HG02885 (cell line): ENCODE measurements around the gene SIPA1.
A peak's percentile ranks its signal among the peaks of the same experiment; 100 is the strongest.

ENCODE experiments used
- ATAC-seq: cut with Tn5 transposase; IDR thresholded peaks from one replicate; pipeline ENCODE4 v1.9.1; 2021; ENCODE audit warnings: mild to moderate bottlenecking; ENCODE audit not compliant: unreplicated experiment, poor library complexity

The SIPA1 gene

DNA sequence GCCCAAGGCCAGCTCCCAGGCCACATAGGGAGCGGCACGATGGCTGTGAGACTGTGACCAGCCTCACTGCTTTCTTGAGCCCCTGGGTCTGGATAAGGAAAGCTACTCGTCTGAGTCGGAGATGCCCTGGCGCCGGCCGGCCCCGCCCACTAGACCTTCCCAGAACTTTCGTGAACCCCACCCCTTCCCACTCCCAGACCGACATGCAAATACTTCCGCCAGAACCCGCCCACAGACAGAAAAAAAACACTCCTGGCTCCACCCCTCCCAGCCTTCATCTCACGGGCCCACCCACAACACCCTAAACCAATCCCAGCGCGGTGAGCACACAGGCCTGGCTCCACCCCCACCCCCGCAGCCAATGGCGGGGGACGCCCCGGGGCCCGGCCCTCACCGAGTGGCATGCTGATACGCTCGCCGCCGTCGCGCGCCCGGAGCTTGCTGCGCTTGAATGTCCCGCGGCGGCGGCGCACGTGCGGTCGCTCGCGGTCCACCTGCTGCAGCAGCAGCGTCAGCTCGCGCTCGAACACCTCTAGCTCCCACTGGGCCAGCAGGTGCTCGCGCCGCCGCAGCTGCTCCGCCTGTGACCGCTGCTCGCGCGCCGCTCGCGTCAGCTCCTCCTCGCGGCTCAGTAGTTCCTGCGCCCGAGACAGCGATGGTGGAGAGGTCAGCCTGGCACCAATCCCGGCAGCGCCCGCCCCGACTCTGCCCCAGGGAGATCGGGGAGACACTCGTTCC is 30.9 kb upstream of the SIPA1 start:
- ATAC-seq: no peak

DNA sequence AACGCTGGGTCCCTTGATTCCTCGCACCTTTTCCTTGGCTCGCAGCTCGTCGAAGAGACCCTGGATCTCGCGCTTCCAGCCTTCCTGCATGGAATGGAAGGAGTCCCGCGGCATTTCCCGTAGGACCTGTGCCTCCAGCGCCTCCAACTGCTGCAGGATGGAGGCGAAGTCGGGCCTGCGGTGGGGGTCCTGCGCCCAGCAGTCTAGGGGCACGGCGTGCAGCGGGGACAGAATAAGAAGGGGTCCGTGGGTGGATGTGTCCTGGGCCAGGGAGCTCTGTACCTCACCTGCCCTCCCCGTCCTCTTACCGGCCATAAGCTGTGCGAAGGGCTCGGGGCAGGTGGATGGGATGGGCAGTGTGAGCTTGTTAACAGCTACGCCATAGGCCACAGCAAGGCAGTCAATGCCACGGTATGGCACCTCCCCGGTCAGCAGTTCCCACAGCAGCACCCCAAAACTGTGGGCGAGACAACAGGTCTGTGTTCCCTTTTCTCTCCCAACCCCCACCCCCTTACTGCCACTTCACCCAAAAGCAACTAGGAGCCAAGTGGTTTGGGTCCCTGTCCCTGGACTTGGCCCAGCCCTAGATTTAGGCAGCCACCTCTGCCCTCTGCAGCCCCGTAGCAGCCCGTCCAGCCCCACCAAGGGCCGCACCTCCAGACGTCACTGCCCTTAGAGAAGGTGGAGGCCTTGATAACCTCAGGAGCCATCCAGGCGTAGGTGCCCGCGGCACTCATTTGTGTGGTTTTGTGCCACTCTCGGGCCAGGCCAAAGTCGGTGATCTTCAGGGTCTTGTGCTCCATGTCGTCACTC is 30.1 kb upstream of the SIPA1 start:
- no peak for ATAC-seq

- ATAC-seq: no peak
These were observed 28.7 kb upstream of the SIPA1 start for GRCh38 chr11:65609229-65609628.

- ATAC-seq: no peak
These were observed 28.2 kb upstream of the SIPA1 start for GRCh38 chr11:65609665-65610064.

GRCh38 chr11:65610404-65610803 is 27.5 kb upstream of the SIPA1 start:
- no peak for ATAC-seq

GRCh38 chr11:65611028-65611757 is 26.7 kb upstream of the SIPA1 start:
- no peak for ATAC-seq

- ATAC-seq: no peak
These were observed 25.9 kb upstream of the SIPA1 start for GRCh38 chr11:65611758-65612603.

DNA sequence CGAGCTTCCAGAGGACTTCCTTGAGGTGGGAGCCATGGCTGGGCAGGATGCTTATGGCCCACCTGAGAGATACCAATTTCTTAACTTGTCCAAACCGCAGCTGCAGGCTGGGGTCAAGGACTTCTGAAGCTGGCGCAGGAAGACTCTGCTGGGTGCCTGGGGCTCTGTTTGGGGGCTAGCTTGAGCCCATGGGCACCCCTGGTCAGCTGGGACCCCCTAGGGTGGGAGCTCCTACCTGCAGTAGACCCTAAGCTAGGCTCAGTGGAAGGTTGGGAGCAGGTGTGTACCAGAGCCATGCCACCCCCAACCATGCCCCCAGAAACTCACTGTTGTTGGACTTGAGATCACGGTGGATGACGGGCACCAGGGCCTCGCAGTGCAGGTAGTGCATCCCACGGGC is 25.2 kb upstream of the SIPA1 start:
- ATAC-seq: no peak

- ATAC-seq: no peak
These were observed 24.6 kb upstream of the SIPA1 start for GRCh38 chr11:65613091-65613928.

DNA sequence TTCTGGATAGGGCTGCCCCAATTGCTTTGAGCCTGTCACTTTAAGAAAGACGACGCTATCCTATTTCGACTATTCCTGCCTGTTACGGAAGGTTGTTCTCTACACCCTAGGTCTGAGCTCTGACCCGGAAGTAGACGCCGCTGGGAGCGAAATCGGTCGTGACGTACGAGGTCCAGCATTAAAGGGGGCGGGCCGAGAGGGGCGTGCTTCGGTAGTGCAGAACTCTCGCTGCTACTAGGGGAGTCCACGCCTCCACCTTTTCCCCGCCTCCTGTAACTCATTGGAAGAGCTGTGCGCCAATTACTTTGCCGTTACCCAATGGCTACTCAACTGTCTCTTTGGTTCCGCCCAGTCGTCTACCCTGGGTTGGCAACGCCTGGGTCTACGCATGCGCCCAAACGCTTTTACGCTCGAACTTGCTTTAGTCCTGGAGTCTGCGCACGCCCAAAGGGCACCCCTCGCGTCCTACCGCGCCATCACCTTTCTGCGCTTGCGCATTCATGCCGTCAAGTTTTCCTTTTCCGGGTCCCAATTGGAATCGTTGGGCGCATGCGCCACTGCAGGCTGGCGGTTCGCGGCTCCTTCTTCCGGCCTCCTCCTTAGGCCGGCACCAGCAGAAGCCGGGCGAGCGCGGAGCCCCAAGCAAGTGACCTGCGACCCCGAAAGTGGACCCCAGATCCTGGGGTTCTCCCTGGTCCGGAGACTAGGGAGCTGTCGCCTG is 22.5 kb upstream of the SIPA1 start, which contains the start of gene PCNX3:
TSS of gene PCNX3 (plus strand) at position 548 of the 721 bp plus-strand sequence. CDS start 536 bp downstream, outside the sequence.
- peak; percentile 81 for ATAC-seq

DNA sequence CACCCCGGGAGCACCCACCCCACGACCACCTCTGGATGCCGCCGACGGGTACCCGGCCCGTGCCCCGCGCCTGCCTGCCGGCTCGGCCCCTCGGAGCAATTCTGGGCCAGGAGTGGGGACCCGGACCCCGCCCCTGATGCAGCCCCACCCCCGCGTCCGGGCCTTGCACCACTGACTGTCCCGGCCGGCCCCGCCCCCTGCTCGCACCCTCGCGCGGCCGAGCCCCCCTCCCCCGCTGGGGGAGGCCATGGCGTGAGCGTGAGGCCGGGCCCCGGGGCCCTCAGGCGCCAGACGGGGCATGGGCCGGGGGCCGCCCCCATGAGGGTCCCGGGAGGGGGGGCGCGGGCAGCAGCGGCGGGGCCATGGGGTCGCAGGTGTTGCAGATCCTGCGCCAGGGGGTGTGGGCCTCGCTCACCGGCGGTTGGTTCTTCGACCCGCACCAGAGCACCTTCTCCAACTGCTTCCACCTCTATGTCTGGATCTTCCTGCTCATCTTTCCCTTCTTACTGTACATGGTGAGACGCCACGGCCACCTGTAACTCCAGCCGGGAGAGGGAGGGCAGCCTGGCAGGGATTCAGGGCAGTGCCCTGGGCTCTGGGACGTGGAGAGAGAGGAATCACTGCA is 21.8 kb upstream of the SIPA1 start:
- ATAC-seq: peak; percentile 2

DNA sequence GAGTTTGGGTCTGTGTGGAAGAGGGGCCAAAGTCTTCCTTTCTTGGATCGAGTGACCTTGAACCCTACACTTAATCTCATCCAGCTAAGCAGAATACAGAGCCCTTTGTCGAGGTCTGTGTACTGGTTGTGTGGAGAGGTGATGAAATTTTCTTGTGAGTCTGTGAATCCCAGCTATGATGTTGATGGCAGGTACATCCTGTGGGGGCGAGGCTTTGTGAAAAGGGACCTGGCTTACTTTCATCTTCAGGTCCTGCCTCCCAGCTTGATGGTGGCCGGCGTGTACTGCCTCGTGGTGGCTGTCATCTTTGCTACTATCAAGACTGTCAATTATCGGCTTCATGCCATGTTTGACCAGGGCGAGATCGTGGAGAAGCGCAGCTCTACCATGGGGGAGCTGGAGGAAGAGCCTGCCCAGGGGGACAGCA is 21.3 kb upstream of the SIPA1 start:
- ATAC-seq: no peak

DNA sequence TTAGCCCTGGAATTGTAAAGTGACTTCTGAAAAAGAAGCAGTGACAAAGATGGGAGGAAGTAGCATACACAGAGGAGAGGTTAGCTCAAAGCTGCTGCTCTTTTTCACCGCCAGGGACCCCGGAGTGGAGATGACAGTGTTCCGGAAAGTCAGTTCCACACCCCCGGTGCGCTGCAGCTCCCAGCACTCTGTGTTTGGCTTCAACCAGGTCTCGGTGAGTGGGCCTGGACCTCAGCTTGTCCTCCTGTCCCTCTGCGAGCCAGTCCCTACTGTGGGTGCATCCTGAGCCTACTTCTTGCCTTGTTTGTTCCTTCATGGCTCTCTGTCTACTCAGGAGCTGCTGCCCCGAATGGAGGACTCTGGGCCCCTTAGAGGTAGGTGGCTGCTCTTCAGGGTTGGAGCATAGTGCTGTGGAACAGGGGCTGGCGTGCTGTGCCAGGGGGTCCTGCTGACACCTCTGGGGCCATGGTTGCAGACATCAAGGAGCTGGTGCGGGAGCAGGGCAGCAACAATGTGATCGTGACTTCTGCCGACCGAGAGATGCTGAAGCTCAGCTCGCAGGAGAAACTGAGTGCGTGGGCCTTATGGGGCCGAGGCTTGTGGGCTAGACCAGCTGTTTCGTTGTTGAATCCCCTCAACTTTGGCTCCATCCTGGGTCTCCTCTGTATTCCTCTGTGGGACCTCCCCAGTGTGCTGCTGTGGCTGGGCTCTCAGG is 20.6 kb upstream of the SIPA1 start:
- ATAC-seq: no peak

GRCh38 chr11:65617990-65618751 is 19.7 kb upstream of the SIPA1 start:
- ATAC-seq: no peak

DNA sequence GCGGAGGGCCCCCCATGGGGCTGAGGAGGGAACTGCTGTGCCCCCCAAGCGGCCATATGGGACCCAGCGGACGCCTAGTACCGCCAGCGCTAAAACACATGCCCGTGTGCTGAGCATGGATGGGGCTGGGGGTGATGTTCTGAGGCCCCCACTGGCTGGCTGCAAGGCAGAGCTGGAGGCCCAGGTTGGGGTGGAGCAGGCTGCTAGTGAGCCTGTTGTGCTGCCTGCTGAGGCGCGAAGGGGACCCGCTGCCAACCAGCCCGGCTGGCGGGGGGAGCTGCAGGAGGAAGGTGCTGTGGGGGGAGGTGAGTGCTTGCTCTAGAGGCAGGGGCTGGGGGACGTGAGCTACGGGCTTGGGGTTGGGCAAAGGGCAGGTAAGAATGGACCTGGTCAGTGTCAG is 19.1 kb upstream of the SIPA1 start:
- ATAC-seq: no peak

DNA sequence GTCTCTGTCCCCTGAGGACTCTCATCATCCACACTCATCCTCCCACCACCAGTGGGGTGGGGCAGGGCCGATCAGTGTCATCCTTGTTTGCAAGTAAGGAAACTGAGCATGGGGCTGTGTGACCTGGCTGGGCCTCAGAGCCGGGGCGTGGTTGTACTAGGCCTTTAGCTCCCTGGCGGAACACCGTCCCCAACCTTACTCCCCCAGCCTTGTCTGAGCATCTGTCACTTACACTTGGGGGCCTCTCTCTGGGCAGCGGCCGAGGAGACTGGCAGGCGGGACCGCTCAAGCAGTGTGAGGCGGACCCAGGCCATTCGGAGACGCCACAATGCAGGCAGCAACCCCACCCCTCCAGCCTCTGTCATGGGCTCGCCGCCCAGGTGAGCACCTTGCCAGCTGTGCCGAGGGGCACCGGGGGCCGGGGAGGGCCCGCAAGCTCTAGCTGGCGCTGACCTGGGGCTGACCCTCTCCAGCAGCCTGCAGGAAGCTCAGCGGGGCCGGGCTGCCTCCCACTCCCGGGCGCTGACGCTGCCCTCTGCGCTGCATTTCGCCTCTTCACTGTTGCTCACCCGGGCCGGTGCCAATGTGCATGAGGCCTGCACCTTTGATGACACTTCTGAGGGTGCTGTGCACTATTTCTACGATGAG is 18.5 kb upstream of the SIPA1 start:
- no peak for ATAC-seq
